NCI-H345 (cell line): ENCODE measurements around the gene BICC1.
A peak's percentile ranks its signal among the peaks of the same experiment; 100 is the strongest.

ENCODE experiments used
- DNase-seq: peaks from one replicate; lab custom pipeline; 2025; lab: John Stamatoyannopoulos, UW

Gene BICC1

GRCh38 chr10:58779594-58779993, 266.9 kb downstream of the BICC1 start:
- DNase-seq = no peak

- no peak for DNase-seq
Measured at GRCh38 chr10:58780476-58780875, 267.8 kb downstream of the BICC1 start.

- DNase-seq = peak; percentile 38
Measured at GRCh38 chr10:58781873-58782488, 269.3 kb downstream of the BICC1 start.

GRCh38 chr10:58782876-58783851, 270.5 kb downstream of the BICC1 start:
- DNase-seq = no peak

GRCh38 chr10:58784361-58784760, 271.7 kb downstream of the BICC1 start:
- DNase-seq = no peak

GRCh38 chr10:58785354-58785753, 272.7 kb downstream of the BICC1 start:
- no peak for DNase-seq

- no peak for DNase-seq
Measured at GRCh38 chr10:58791137-58791536, 278.5 kb downstream of the BICC1 start.

- DNase-seq = no peak
Measured at GRCh38 chr10:58795560-58795959, 282.9 kb downstream of the BICC1 start.

- no peak for DNase-seq
Measured at GRCh38 chr10:58796242-58796641, 283.6 kb downstream of the BICC1 start.

- DNase-seq = no peak
Measured at GRCh38 chr10:58796824-58797223, 284.2 kb downstream of the BICC1 start.

GRCh38 chr10:58797356-58797755, 284.7 kb downstream of the BICC1 start:
- DNase-seq = no peak

- DNase-seq = no peak
Measured at GRCh38 chr10:58802047-58802446, 289.4 kb downstream of the BICC1 start.

- no peak for DNase-seq
Measured at GRCh38 chr10:58806323-58806722, 293.7 kb downstream of the BICC1 start.

- DNase-seq = no peak
Measured at GRCh38 chr10:58806970-58807628, 294.4 kb downstream of the BICC1 start.

- no peak for DNase-seq
Measured at GRCh38 chr10:58807629-58808022, 295.0 kb downstream of the BICC1 start.

- DNase-seq = no peak
Measured at GRCh38 chr10:58810751-58811150, 298.1 kb downstream of the BICC1 start.

GRCh38 chr10:58813573-58813972, 300.9 kb downstream of the BICC1 start:
- peak; percentile 39 for DNase-seq

GRCh38 chr10:58817201-58817846, 304.7 kb downstream of the BICC1 start:
- no peak for DNase-seq

GRCh38 chr10:58818900-58819299, 306.2 kb downstream of the BICC1 start:
- peak; percentile 46 for DNase-seq

- no peak for DNase-seq
Measured at GRCh38 chr10:58820386-58820785, 307.7 kb downstream of the BICC1 start.

GRCh38 chr10:58820861-58821751, 308.4 kb downstream of the BICC1 start:
- DNase-seq = no peak
